K562 (cell line): ENCODE results near the gene CNPY2. TPM values are rescaled to one million over a fixed set of nuclear protein-coding genes. Genes with fewer than 3 reads are reported as not detected.

Experiments used
- CREBBP ChIP-seq: IDR thresholded peaks from one replicate; pipeline ENCODE4 v1.6.1; 2012; ENCODE audit warnings: low read depth, mild to moderate bottlenecking, control low read depth, inconsistent platforms, low read length
- DEAF1 ChIP-seq: fragments of 450-650 bp; formaldehyde crosslinking; IDR thresholded peaks from 2 replicates; pipeline ENCODE4 v1.4.0; 2020; ENCODE audit warnings: mild to moderate bottlenecking, moderate library complexity
- GATA2 ChIP-seq: sonication (generic); formaldehyde crosslinking; IDR thresholded peaks from 2 replicates; pipeline ENCODE4 v1.4.0; 2020; ENCODE audit warnings: mild to moderate bottlenecking, missing genetic modification reagents
- GTF3C2 ChIP-seq: IDR thresholded peaks from 3 replicates; pipeline ENCODE4 v1.6.1; 2011; ENCODE audit warnings: borderline replicate concordance, mild to moderate bottlenecking, moderate library complexity; ENCODE audit not compliant: insufficient read length; ENCODE audit errors: extremely low read depth
- HES1 ChIP-seq: fragments of 450-650 bp; IDR thresholded peaks from 2 replicates; pipeline ENCODE4 v1.6.1; 2016; ENCODE audit warnings: low read depth, mild to moderate bottlenecking, moderate library complexity
- HEY1 ChIP-seq: fragments of 250-450 bp; sonication (Bioruptor Pico); IDR thresholded peaks from 2 replicates; pipeline ENCODE4 v1.5.0; 2020; ENCODE audit warnings: mild to moderate bottlenecking, moderate library complexity, borderline replicate concordance
- HIVEP1 ChIP-seq: fragments of 250-450 bp; sonication (Bioruptor Pico); IDR thresholded peaks from 2 replicates; pipeline ENCODE4 v1.4.0; 2020; ENCODE audit warnings: mild to moderate bottlenecking
- PATZ1 ChIP-seq: fragments of 250-450 bp; sonication (Bioruptor Pico); IDR thresholded peaks from 2 replicates; pipeline ENCODE4 v1.5.0; 2020; ENCODE audit warnings: mild to moderate bottlenecking, borderline replicate concordance
- SUPT5H ChIP-seq: fragments of 450-650 bp; IDR thresholded peaks from 2 replicates; pipeline ENCODE4 v1.6.1; 2016
- TEAD1 ChIP-seq, 2 experiments: fragments of 450-650 bp in 1 of 2; sonication (generic) in 1 of 2; formaldehyde crosslinking; IDR thresholded peaks; 2 replicates each; pipeline versions ENCODE4 v1.4.0 to v1.8.0; 2020 to 2022; ENCODE audit warnings: mild to moderate bottlenecking in 2 of 2, missing genetic modification reagents in 1 of 2
- TSHZ1 ChIP-seq: fragments of 250-450 bp; sonication (Bioruptor Pico); IDR thresholded peaks from 2 replicates; pipeline ENCODE4 v1.4.0; 2020; ENCODE audit warnings: mild to moderate bottlenecking, moderate library complexity
- ZBTB43 ChIP-seq: sonication (generic); formaldehyde crosslinking; IDR thresholded peaks from 2 replicates; pipeline ENCODE4 v1.8.0; 2023; ENCODE audit warnings: mild to moderate bottlenecking, missing genetic modification reagents
- ZFX ChIP-seq: sonication (generic); formaldehyde crosslinking; IDR thresholded peaks from 2 replicates; pipeline ENCODE4 v1.8.0; 2022; ENCODE audit warnings: mild to moderate bottlenecking, missing genetic modification reagents, moderate library complexity
- ZNF431 ChIP-seq: sonication (generic); formaldehyde crosslinking; IDR thresholded peaks from 2 replicates; pipeline ENCODE4 v1.8.0; 2022; ENCODE audit warnings: mild to moderate bottlenecking, missing genetic modification reagents
- polyA plus RNA-seq, 8 experiments: library from polyadenylated mRNA; depleted of rRNA in 4 of 8; stranded (reverse) in 5 of 8; unstranded in 3 of 8; fragments of >200 nt; fragmentation: Nextera tagmentation in 2 of 8; fragmentation: Illumina TruSeq in 1 of 8; extraction: Ambion mirVana in 2 of 8; extraction: Trizol in 1 of 8; gene quantifications; 2 replicates each; pipeline versions ENCODE4 v1.2.1 to v1.2.3, GENCODE V29; 2011 to 2014; ENCODE audit warnings: inconsistent platforms in 1 of 8, missing spikeins in 1 of 8
- total RNA-seq, 7 experiments: library from RNA; depleted of rRNA in 6 of 7; stranded (reverse); fragments of >200 nt in 6 of 7; fragmentation: Illumina TruSeq in 2 of 7; extraction: Trizol in 2 of 7; gene quantifications; 2 replicates each; pipeline versions ENCODE4 v1.2.1 to v1.2.3, GENCODE V29; 2011 to 2021; ENCODE audit warnings: low replicate concordance in 1 of 7

CNPY2 gene
- total and polyA plus RNA-seq, 9 of the 15 experiments (the other 6 are each of a cell fraction or from before 2014, with no cell fraction given) = 33.8 to 190 (median 138) TPM

- TF ChIP-seq GTF3C2 (no peak), TEAD1 (CRISPR knock-in tag; IDR thresholded peaks at IDR 0.05) (peak in 1 of 2 experiments; percentile 84; a peak in 1 of 4 replicates), GATA2 (CRISPR knock-in tag) (no peak), CREBBP (no peak), DEAF1 (CRISPR knock-in tag) (no peak), SUPT5H (peak; percentile 92), ZBTB43 (no peak), TSHZ1 (no peak), ZFX (CRISPR knock-in tag) (peak; percentile 82), HES1 (no peak), HEY1 (no peak), HIVEP1 (CRISPR knock-in tag) (no peak), ZNF431 (no peak), PATZ1 (CRISPR knock-in tag) (no peak)
Observed at GRCh38 chr12:56299853-56300643, 15.7 kb downstream of the CNPY2 start, which contains the start of gene CS (continued).
